ENCODE measurements around the gene FOS. TPM values are rescaled to one million over a fixed set of nuclear protein-coding genes. Genes with fewer than 3 reads are reported as not detected.

Gene FOS
- total and polyA plus RNA-seq, 2 of the 13 experiments (the other 11 are each of a cell fraction or from before 2014, with no cell fraction given) = 15.9 to 24.2 TPM

DNA sequence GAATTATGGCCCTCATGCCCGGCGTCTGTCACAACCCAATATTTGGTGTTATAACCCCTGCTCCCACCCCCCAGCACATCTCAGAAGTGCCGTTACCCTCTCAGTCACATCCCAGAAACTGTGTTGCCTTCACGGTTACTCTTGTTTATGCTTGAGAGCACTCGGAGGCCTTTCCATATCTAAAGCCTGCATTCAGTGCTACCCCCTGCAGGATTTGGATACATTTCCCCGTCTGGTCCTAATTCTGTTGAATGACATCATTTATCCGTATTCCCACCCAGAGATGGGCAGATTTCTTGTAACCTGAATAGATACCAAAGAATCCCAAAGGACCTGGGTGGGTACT lies 19.1 kb upstream of the FOS start:
- TSS peak; percentile 94 for BruUV-seq (replicated peaks)
- peaks cover 0 to 20% of the 10 kb centered on the region in 2 experiments; a peak in 3 of 5 replicates for H3K27me3 ChIP-seq (ENCODE audit: control insufficient read depth in 1 of 2, insufficient read depth in 2 of 2, low read length in 2 of 2)
- H3K9me3 ChIP-seq (ENCODE audit: low read length) = no peaks in the 10 kb centered on the region
- peak overlapping the region; percentile 51 for H2AFZ ChIP-seq (ENCODE audit: low read length)
- peak overlapping the region; percentile 80 for H3K27ac ChIP-seq (ENCODE audit: extremely low read length, insufficient read depth, low read length)
- POLR2A ChIA-PET = interaction anchor here (1.0 to 1.3 kb wide), 5 partner anchors 10 to 132 kb away, joined by 3 to 7 read pairs (median 4); partner anchors contain the start of gene NEK9
- FAIRE-seq (no peak), DNase-seq (ENCODE audit: low spot score) (no peak), ATAC-seq (peak; percentile 33)
- in situ Hi-C loops (cut with HindIII; ENCODE audit: extremely low pct_ligation_motif_present, low pct_unique_long_range_greater_than_20kb) (no loop called here), intact Hi-C loops (cut with micrococcal nuclease; ENCODE audit: unreplicated experiment) (loop anchor here (2.0 to 5.0 kb wide), 3 partner anchors 17 to 82 kb away; partner anchors contain the start of gene TMED10)
- no peaks in the 10 kb centered on the region for H4K20me1 ChIP-seq (ENCODE audit: insufficient read depth, low read length)
- no peaks in the 10 kb centered on the region for H3K36me3 ChIP-seq (replicated peaks in 1 of 2; ENCODE audit: control insufficient read depth in 1 of 2, insufficient read depth in 2 of 2, low read length in 2 of 2)
- H3K4me1 ChIP-seq (ENCODE audit: insufficient read depth, low read length) = peaks cover 43% of the 10 kb centered on the region
- H3K9ac ChIP-seq (ENCODE audit: insufficient read depth, low read depth, low read length) = peak overlapping the region; percentile 98
- H3K4me2 ChIP-seq (ENCODE audit: low read depth, low read length) = peak overlapping the region; percentile 100
- 5% methylated on average over 7 of the region's 7 CpGs for WGBS (ENCODE audit: low lambda C conversion rate)
- CTCF ChIA-PET (ENCODE audit: low intra/inter-chr PET ratio, low total read pairs) = no interaction called here
- TF ChIP-seq ISX (CRISPR knock-in tag; conservative IDR thresholded peaks at IDR 0.05) = no peak
- peak; percentile 36; the same call in 1 of the 2 replicates for TF ChIP-seq ATF7 (IDR thresholded peaks at IDR 0.05)
- TF ChIP-seq ATF7 (CRISPR knock-in tag; IDR thresholded peaks at IDR 0.05) = no peak
- no peak for TF ChIP-seq SOX13 (IDR thresholded peaks at IDR 0.05)
- no peak for TF ChIP-seq SOX13 (CRISPR knock-in tag; conservative IDR thresholded peaks at IDR 0.05 in 1 of 2, IDR thresholded peaks at IDR 0.05 in 1 of 2)
- peak; percentile 61 for TF ChIP-seq CBX2 (IDR thresholded peaks at IDR 0.05; ENCODE audit: low read depth, low read length)
- no peak for TF ChIP-seq CBX2 (CRISPR knock-in tag; IDR thresholded peaks at IDR 0.05; ENCODE audit: low read depth)
- TF ChIP-seq, protein P1, sequence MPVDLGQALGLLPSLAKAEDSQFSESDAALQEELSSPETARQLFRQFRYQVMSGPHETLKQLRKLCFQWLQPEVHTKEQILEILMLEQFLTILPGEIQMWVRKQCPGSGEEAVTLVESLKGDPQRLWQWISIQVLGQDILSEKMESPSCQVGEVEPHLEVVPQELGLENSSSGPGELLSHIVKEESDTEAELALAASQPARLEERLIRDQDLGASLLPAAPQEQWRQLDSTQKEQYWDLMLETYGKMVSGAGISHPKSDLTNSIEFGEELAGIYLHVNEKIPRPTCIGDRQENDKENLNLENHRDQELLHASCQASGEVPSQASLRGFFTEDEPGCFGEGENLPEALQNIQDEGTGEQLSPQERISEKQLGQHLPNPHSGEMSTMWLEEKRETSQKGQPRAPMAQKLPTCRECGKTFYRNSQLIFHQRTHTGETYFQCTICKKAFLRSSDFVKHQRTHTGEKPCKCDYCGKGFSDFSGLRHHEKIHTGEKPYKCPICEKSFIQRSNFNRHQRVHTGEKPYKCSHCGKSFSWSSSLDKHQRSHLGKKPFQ (CRISPR knock-in tag; IDR thresholded peaks at IDR 0.05; ENCODE audit: insufficient replicate concordance) = peak; percentile 52
- TF ChIP-seq, protein P2, sequence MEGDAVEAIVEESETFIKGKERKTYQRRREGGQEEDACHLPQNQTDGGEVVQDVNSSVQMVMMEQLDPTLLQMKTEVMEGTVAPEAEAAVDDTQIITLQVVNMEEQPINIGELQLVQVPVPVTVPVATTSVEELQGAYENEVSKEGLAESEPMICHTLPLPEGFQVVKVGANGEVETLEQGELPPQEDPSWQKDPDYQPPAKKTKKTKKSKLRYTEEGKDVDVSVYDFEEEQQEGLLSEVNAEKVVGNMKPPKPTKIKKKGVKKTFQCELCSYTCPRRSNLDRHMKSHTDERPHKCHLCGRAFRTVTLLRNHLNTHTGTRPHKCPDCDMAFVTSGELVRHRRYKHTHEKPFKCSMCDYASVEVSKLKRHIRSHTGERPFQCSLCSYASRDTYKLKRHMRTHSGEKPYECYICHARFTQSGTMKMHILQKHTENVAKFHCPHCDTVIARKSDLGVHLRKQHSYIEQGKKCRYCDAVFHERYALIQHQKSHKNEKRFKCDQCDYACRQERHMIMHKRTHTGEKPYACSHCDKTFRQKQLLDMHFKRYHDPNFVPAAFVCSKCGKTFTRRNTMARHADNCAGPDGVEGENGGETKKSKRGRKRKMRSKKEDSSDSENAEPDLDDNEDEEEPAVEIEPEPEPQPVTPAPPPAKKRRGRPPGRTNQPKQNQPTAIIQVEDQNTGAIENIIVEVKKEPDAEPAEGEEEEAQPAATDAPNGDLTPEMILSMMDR (CRISPR knock-in tag; IDR thresholded peaks at IDR 0.05) = peak; percentile 21; the same call in 1 of the 2 replicates
- TF ChIP-seq POLR2A (IDR thresholded peaks at IDR 0.05; ENCODE audit: insufficient read depth in 1 of 2, low read depth in 2 of 2, low read length in 2 of 2) = 0 out of 4 replicates have a peak, but pooled peaks of 1 of the 2 experiments have one; percentile 28
- 0 out of 2 replicates have a peak, but pooled peaks have one; percentile 9 for TF ChIP-seq RAD21 (CRISPR knock-in tag; IDR thresholded peaks at IDR 0.05)
- no peaks in the 10 kb centered on the region for H3K79me2 ChIP-seq (ENCODE audit: insufficient read depth, low read length)
- peak overlapping the region; percentile 51 to 76 (median 62) for H3K4me3 ChIP-seq (replicated peaks in 1 of 3; ENCODE audit: insufficient read depth in 1 of 3, low read depth in 2 of 3, low read length in 3 of 3)
